Stimulated activated CD4-positive, alpha-beta T cell treated with anti-CD3 and anti-CD28 coated beads, TNF-alpha, amount 100 ng/mL, for 4 hours (primary cell): ENCODE data around the gene PRRC2C.
"Not testable (repeated sequence)": the region's sequence is repeated elsewhere in the genome, so short reads cannot be mapped to it uniquely, and the experiment has no call there.

Experiments used
- DNase-seq, 3 experiments: peaks; one replicate each; pipeline ENCODE4 v3.0.0-alpha.2; 2020; ENCODE audit warnings: low read depth in 3 of 3

Gene PRRC2C

GRCh38 chr1:171500304-171500703, 15.0 kb downstream of the PRRC2C start:
- no peak for DNase-seq

GRCh38 chr1:171500803-171501202, 15.5 kb downstream of the PRRC2C start:
- DNase-seq = no peak

GRCh38 chr1:171501305-171502024, 16.1 kb downstream of the PRRC2C start:
- DNase-seq = no peak

- no peak for DNase-seq
Measured at GRCh38 chr1:171506525-171507304, 21.4 kb downstream of the PRRC2C start.

DNA sequence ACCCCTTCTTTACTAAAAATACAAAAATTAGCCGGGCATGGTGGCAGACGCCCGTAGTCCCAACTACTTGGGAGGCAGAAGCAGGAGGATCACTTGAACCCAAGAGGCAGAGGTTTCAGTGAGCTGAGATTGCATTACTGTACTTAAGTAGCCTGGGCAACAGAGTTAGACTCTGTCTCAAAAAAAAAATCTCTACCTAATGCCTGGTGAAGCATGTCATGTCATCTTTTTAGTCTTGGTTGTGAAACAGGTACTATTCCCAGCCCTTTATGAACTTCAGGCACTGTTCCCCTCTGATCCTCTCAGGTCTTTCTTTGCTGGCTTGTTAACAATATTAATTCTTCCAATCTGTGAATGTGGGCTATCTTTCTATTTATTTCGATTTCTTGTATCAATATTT, 22.1 kb downstream of the PRRC2C start:
- no peak for DNase-seq

GRCh38 chr1:171509191-171509590, 23.9 kb downstream of the PRRC2C start:
- DNase-seq = no peak

- DNase-seq = no peak
Measured at GRCh38 chr1:171513743-171514142, 28.4 kb downstream of the PRRC2C start.

DNA sequence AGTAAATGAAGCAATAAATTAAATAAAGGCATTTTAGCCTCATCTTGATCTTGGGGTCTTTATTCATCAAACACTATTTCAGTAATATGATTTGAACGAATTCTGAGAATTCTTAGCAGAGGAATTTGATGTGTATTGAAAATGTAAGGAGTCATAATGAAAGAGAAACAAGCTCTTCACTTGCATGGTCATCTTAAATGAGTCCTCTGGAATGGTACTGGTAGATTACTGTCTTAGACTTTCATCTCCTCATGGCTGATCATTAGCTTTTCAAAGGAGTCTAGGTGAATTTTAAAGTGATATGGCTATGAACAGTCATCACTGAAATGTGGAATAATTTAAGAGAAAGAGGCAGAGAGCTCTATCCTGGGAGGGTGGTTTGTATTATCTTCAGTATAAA, 30.0 kb downstream of the PRRC2C start:
- no peak for DNase-seq

GRCh38 chr1:171515741-171516140, 30.4 kb downstream of the PRRC2C start:
- no peak for DNase-seq

DNA sequence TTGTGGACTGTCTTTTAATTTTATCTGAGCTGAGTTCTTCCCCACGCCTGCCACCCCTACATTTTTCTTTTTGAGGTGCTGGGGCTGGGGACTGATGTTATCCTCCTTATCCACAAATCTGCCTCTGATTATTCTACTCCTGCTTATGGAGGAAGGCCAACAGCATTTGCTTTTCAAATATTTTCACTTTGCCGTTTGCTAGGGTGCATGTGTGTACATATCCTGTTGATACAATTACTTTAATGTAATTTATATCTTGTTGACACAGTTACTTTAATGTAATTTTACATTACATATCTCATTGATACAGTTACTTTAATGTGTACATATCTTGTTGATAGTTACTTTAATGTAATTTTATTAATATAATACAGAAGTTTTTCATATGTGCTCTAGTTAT, 36.2 kb downstream of the PRRC2C start:
- no peak for DNase-seq

GRCh38 chr1:171530676-171531075, 45.3 kb downstream of the PRRC2C start:
- DNase-seq = no peak

- no peak for DNase-seq
Measured at GRCh38 chr1:171532520-171532919, 47.2 kb downstream of the PRRC2C start.

DNA sequence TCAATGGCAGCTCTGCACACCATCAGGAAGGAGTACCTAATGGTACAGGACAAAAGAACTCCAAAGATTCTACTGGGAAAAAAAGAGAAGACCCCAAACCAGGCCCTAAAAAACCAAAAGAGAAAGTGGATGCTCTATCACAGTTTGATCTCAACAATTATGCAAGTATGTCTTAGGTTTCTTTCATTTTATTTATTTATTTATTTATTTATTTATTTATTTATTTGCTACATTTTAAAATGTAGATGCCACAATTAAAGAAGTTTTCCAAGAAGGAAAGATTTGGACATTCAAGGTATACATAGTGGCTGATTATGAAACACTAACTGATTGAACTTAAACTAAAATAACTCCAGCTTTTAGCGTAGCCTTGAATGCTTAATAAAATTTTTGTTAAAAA, 60.2 kb downstream of the PRRC2C start:
- no peak for DNase-seq

- DNase-seq = no peak
Measured at GRCh38 chr1:171550050-171550449, 64.7 kb downstream of the PRRC2C start.

DNA sequence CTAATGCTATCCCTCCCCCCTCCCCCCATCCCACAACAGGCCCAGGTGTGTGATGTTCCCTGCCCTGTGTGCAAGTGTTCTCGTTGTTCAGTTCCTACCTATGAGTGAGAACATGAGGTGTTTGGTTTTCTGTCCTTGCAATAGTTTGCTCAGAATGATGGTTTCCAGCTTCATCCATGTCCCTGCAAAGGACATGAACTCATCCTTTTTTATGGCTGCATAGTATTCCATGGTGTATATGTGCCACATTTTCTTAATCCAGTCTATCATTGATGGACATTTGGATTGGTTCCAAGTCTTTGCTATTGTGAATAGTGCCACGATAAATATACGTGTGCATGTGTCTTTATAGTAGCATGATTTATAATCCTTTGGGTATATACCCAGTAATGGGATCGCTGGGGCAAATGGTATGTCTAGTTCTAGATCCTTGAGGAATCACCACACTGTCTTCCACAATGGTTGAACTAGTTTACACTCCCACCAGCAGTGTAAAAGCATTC, 65.3 kb downstream of the PRRC2C start:
- not testable (repeated sequence) for DNase-seq

DNA sequence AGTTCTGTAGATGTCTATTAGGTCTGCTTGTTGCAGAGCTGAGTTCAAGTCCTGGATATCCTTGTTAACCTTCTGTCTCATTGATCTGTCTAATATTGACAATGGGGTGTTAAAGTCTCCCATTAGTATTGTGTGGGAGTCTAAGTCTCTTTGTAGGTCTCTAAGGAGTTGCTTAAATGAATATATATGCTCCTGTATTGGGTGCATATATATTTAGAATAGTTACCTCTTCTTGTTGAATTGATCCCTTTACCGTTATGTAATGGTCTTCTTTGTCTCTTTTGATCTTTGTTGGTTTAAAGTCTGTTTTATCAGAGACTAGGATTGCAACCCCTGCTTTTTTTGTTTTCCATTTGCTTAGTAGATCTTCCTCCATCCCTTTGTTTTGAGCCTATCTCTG, 68.6 kb downstream of the PRRC2C start:
- not testable (repeated sequence) for DNase-seq

- no peak for DNase-seq
Measured at GRCh38 chr1:171563675-171564074, 78.3 kb downstream of the PRRC2C start.

DNA sequence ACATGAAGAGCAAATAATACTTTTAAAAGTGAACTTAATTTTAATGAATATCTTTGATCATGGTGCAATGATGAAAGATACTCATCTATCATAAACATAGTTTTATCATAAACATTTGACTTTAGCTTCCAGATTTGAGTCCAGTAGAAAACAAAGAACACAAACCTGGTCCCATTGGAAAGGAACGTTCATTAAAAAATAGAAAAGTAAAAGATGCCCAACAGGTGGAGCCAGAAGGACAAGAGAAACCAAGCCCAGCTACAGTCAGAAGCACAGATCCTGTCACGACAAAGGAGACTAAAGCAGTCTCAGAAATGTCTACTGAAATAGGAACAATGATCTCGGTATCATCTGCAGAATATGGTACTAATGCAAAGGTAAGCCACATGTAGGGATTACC, 81.1 kb downstream of the PRRC2C start:
- DNase-seq = no peak

GRCh38 chr1:171570295-171570694, 85.0 kb downstream of the PRRC2C start:
- DNase-seq = no peak

- no peak for DNase-seq
Measured at GRCh38 chr1:171576144-171576543, 90.8 kb downstream of the PRRC2C start.

DNA sequence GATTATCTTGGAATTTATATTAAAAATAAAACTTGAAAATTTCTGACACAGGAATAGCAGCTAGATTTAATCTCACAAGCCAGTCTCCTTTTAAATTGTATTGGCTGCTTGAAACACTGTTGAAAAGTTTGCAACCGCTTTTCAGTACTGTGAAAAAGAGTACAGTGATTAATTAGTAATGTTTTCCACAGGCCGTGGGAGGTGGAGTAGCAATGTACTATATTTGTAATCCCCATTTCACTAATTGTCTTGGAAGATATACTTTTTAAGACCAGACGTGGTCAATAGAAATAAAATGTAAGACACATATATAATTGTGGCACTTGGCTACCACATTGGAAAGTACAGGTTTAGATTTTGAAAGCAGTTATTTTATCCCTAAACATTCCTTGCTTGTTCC, 95.9 kb downstream of the PRRC2C start:
- DNase-seq = no peak

- DNase-seq = no peak
Measured at GRCh38 chr1:171581766-171582165, 96.4 kb downstream of the PRRC2C start.

DNA sequence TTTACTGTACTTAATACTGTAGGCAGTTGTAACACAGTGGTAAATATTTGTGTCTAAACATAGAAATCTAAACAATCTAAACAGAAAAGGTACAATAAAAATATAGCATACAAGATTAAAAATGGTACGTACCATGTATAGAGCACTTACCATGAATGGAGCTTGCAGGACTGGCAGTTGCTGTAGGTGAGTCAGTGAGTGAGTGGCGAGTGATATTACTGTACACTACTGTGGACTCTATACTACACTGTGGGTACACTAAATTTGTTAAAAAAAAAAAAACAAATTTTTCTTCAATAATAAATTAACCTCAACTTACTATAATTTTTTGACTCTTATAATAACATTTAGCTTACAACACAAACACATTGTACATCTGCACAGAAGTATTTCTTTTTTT, 97.3 kb downstream of the PRRC2C start:
- DNase-seq = no peak
